CD1c-positive myeloid dendritic cell (primary cell): ENCODE results near the gene MTHFSD.

Experiments
- DNase-seq: peaks from one replicate; pipeline ENCODE4 v3.0.0-alpha.2; 2016; ENCODE audit errors: extremely low spot score

MTHFSD gene

DNA sequence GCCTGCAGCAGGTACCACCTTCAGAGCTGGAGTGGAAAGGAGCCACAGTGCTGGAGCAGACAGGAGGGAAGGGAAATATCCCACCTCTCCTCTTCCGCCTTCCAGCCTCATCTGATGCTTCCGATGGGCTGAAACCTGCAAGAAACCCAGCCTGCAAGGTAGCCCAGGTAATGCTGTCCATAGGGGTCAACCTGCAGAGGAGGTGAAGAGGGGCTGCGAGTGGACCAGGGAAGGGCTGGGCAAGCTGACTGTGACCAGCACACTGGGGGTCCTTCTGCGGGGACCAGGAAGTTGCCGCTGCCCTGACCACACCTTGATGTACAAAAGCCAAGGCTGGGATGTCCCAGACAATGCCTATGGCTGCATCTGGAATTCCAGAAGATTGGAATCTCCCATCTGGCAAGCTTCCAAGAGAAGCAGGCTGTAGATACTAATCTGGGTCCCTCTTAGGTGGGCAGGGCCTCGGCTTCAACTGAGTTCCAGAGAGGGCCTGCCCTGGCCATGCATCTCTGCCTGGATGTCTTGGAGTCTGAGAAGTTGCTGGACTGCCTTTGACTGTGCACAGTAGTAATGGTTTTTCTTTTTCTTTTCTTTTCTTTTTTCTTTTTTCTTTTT is 29.1 kb upstream of the MTHFSD start:
- DNase-seq, result no peak

DNA sequence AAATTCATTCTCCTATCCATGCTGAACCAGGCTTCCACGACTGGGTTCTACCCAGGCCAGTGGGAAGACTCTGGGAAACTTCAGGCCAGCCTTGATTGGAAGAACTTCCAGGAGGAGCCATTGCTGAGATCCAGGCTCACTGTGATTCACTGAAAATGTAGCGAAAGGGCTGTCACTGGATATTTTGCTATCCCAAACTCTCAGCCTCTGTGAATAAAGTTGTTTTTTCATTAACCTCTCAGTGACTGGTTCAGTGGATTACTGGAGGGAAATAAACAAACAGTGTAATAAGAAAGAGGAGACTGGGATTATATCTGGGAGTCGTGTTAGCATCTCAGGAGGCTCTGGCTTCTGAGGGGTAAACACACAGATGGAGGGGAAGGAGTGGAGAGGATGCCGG is 26.4 kb upstream of the MTHFSD start:
- no peak for DNase-seq

DNA sequence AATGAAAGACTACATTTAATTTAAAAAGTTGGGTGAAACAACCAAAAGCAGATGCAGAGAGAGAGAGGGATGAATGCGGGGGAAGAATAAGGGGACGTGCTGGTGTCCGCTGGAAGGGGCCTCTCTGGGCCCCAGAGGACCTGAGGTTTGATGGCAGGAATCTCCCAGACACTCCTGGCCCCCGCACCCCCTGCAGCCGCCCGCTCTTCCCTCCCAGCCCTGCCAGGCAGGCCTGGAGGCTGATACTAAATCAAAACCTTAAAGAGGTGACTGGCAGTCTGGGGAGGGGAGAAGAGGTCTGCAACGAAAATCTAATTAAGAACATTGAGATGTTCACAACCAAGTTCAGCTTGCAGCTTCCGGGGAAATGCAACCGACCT is 25.7 kb upstream of the MTHFSD start:
- no peak for DNase-seq

DNA sequence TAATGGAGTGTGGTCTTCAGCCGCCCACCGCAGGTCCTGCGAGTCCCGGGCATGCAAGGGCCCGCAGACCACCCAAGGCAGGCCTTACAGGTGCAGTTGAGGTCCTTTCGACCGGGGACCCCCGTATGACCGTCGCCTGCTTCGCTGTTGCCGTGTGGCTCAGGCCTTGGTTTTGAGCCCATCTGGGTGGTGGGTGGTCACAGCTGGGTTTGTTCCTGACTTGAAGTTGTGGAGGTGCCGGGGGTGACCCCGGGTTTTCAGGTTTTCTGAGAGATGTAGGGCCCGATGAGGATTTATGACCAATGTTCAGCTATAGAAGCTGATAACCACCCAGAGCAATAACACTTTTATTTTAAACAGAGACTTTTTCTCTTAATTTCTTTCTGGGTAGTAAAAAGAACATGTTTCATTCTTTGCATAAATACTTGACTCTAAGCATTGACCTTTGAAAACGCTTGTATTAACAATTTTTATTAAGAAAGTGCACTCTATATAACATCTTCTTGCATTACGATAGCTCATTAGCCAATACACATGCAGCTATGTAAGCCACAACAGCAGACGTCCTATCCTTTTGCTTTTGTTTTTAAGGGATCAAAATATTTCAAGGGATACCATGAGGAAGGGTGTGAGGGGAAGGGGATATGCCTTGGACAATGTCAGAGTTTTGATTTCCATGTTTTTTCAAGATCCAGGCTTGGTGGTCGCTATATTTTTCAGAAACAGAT is 25.2 kb upstream of the MTHFSD start:
- no peak for DNase-seq

DNA sequence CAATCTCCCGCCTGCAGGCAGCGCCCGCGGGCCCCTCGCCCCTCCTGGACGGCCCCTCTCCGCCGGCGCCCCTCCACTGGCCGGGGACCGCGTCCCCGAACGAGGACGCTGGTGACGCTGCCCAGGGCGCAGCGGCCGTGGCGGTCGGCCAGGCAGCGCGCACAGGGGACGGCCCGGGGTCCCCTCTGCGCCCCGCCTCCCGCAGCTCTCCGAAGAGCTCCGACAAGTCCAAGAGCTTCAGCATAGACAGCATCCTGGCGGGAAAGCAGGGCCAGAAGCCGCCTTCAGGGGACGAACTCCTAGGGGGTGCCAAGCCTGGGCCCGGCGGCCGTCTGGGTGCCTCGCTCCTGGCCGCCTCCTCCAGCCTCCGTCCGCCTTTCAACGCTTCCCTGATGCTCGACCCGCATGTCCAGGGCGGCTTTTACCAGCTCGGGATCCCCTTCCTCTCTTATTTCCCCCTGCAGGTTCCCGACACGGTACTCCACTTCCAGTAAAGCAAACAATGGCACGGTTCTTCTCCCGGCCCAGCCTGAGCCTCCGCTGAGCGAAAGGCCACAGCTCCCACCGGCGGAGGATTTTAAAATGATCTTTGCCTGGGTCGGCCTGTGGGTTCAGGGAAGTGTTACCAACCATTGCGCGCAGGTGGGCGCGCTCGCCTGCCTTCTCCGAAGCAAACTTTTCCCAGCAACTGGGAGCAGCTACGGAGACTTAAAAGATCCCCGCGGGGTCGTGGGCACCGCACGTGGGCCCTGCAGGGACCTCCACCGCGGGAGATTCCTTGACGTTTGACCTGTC is 24.4 kb upstream of the MTHFSD start:
- no peak for DNase-seq

DNA sequence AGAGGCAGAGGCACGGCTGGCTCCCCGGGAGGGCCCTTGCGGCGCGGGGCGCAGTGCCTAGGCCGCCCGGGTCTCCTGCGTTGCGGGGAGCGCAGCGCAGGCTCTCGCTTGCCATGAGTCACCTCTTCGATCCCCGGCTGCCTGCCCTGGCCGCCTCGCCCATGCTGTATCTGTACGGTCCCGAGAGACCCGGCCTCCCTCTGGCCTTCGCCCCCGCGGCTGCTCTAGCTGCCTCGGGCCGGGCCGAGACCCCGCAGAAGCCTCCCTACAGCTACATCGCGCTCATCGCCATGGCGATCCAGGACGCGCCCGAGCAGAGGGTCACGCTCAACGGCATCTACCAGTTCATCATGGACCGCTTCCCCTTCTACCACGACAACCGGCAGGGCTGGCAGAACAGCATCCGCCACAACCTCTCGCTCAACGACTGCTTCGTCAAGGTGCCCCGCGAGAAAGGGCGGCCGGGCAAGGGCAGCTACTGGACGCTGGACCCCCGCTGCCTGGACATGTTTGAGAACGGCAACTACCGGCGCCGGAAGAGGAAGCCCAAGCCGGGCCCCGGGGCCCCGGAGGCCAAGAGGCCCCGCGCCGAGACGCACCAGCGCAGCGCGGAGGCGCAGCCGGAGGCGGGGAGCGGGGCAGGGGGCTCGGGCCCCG is 23.7 kb upstream of the MTHFSD start:
- no peak for DNase-seq

DNA sequence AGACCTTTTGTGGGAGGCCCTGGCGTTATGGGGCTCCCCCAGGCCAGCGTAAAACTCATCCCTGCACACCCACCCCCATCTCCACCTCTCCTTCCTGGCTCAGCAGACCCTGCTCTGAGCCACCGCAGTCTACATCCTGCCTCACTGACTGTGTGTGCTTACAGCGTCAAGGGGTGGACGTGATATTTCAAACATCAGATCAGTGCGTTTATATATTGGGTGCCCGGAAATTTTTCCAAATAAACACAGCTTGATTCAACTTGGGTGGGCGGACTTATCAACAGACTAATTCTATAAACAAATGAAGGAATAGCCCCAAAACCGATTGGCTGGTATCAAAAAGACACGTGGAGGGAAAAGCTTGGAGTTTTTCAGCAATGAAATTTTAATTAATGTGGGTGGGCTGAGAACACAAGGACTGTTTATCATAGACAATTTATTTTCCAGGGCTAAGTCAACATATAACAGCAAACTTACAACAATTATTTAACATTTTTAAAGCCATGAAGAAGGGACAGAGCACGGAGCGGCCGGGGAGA is 23.1 kb upstream of the MTHFSD start, which contains the start of gene FOXL1:
FOXL1 (plus strand) TSS at position 489 of the 539 bp plus-strand sequence. CDS start 175 bp downstream, outside the sequence.
- DNase-seq, result no peak

DNA sequence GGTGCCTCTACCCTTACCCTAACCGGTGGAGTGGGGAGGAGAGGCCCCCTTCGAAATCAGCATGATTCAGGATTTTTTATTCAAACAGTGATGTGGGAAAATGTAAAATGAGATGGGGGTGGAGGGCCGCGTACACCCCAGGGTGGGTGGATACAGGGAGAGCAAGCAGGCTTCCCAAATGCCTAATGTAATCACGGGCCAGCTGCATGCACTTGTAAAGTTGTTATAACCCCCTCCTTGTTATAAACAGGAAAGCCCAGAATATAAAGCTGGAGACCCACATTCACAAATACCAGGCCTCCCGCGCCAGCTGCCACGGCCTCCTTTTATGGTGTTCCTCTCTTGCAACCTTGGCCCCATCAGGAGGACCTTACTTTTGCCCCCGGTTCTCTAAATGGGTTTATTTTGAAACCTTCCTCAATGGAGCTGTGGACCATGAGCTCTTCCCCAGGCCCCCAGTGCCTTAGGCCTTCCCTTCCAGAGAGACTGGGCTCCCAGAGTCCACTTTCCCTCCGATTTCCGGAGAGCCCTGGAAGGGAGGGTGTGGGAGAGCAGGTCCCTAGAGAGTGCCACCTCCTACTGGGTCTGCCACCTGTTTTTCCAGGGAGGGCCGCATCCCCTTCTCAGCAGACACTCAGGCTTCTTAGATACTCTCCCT is 22.4 kb upstream of the MTHFSD start:
- DNase-seq, result no peak

DNA sequence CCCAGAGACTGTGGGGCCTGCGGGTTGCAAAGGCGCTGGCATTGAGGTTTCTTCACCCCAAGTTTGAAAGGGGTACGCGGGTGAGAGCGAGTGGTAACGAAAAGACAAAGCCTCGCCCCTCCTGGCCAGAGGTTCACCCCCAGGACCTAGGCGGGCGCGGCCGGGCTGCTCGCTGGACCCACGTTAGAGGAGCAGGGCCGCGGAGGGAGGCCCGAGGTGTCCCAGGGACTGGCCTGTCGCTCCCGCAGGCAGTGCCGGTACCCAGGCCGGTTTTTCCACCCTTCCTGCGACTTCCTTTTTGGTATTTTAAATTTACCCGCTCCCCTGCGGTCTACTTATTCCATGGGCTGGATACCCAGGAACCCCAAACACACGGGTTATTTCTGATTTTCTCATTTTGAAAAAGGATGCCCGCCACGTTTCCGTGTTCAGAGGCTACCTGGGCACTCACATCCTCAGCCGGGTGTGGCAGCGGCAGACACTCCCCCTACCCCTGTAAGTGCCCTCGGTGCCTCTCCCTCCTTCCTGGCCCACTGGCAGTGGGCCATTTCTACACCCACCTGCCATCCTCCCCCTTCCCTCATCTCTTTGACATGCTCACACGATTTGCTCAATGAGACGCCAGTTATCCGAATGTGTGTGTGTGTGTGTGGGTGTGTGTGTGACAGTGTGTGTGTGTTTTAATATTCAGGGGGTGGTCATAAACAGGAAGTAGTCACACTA is 21.7 kb upstream of the MTHFSD start:
- DNase-seq, result no peak

DNA sequence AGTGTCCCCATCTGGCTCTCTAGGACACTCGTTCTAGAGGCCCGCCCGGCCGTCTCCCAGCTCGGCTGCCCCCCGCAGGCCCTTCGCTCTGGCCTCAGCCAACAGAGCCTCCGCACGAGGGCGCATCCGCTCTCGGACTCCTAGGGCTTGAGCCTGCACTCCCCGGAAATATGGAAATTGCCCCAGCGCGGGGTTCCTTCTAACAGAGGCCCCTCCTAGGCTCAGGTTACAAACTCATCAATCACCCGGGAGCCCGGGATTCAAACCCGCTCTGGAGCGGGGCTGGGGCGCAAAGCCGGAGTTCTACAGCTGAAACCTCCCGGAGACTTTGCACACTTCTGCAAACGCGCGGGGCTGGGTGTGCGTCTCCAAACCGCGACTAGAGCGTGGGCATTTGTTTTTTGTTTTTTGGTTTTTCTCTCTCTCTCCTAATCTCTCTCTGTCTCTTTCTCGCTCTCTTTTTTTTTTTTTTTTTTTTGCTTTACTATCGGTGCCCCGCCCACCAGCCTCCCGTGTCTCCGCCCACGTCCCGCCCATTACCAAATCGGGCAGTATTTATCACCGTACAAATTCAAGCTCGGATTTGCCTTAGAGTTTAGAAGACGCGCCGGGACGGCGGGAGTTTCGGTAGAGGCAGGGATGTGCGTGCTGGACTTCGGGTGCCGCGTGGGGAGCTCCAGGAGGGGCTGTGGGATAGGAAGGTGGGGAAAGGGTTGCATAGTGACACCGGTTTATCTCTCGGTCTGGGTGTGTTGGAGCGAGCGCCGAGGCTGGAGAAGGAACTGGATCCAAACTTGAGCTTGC is 20.9 kb upstream of the MTHFSD start:
- DNase-seq, result peak; percentile 15

DNA sequence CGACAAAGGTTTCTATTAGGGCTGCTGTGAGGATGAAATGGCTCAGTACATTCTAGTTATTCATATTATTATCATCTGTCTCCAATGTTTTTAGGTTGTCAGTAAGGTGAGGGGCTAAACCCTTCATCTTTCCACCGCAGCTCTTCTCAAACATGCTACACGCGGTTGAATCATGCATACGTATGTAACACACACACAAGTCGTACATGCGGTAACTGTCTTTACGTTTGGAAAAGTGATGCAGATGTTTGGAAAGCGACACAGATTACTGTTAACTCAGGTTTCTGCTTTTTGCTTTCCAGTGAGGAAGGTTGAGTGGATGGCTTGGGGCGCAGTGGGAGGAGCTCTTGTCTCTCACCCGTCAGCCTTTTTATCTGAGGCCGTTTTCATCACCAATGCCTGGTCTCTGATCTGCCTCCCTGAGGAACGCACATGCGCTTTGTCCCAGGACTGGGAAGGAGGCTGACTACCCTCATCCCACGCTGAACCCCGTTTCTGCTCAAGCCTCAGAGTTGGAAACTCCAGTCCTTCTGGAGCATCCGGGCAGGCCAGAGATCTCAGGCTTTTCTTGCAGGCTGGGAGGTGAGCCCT is 20.2 kb upstream of the MTHFSD start:
- DNase-seq, result no peak

DNA sequence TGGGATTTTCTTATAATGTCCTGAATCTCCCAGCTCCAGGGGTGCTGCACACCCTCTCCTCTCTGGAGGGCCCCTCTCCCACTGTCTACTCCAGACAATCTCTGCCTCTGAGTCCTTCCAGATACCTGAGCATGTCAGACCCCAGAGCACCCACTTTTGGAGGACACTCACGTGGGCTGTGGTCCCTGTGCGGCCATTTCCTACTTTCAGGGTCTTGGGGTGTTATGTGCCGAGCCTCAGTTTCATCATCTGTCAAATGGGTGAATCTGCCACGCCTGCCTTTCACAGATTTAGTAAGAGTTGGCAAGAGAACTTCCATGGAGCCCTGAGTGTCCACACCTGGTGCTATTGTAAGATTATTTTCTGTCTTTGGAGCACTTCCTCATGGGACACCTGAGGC is 19.6 kb upstream of the MTHFSD start:
- no peak for DNase-seq

DNA sequence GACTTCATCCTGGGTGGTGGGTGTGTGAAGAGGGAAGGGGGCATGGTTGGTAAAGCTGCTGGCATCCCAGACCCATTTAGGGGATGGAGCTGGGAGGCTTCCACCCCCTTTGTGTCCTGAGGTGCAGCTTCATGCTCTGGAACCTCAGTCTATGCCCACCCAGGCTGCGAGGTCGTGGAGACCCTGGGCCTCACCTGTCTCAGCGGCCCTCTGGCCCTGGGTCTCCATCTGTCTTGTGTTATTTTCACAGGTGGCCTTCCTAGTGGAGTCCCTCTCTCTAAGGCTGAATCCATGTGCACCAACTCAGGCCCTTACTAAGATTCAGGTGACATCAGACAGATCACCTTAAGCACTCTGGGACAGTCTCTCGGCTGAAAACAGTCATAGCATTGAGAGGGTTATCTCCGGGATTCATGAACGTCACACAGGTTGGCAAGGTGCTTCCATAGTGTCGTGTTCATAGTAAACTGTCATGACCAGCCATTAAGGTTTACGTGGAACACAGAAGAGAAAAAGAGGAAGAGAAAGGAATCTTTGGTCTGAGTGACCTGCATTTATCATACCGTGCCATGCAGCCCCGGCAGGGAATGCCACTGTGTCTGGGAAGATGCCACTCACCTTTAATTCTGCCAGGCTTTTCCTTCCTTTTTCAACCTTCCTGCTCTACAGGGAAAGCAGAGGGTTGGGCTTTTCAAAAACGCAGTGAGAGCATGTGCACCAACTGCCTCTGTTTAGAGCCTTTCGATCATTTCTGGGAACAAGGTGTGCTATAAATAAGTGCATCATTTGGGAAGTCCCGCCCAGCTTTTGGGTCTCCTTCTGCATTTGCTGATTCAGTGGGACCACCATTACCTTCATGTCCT is 18.8 kb upstream of the MTHFSD start:
- no peak for DNase-seq

DNA sequence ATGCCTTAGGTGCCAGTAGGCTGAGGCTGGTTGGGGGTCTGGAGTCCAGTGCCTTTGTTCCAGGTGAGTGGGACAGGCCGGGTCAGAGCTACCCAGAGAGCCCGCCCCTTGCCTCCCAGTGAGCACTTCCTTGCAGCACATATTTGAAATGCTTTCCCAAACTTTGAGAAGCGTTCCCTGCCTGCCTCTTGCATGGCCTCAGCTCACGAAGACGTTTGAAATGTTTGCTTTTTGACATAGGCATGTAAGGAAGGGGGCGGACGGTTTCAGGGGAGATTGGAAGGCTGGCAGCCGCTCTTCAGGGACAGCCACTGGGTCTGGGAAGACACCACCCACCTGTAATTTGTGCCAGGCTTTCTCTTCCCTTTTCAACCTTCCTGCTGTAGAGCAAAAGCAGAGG is 18.2 kb upstream of the MTHFSD start:
- no peak for DNase-seq

DNA sequence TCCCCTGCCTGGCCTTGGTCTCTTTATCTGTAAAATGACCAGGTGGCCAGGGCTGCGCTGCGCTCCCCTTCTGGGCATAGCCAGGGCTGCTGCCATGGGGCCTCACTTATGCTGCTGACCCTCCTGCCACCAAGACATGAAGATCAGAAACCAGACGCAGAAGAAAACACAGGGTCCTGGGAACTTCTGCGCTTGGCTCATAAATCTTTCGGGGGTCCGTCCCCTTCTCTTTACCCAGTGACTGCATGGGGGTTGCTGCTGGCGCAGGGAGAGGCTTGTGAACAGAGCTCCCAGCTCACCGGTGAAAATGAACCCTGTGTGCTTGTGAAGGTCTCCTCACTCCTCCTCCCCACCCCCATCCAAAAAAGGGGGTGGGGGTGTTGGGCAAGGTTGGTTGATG is 17.6 kb upstream of the MTHFSD start:
- no peak for DNase-seq

DNA sequence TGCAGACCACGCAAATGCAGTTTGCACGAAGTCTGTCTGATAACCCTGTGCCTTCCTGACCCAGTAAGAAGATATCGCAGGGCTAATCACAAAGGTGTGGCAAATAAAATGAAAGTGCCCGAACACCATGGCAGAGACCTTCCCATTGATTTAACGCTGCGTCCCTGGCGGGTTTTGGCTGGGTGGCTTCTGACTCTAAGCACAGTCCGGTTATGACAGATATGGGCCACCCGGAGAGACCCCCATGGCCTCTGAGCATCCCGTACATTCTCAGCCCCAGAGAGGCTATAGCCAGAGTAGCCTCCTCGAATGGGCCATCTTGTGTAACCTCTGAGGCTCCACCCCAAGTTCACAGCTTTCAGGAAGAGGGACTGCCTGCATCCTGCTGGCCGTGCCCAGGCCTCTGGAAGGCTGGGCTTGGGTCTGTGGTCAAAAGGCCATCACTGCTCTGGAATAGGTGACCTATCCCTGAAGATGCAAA is 17.0 kb upstream of the MTHFSD start:
- no peak for DNase-seq

DNA sequence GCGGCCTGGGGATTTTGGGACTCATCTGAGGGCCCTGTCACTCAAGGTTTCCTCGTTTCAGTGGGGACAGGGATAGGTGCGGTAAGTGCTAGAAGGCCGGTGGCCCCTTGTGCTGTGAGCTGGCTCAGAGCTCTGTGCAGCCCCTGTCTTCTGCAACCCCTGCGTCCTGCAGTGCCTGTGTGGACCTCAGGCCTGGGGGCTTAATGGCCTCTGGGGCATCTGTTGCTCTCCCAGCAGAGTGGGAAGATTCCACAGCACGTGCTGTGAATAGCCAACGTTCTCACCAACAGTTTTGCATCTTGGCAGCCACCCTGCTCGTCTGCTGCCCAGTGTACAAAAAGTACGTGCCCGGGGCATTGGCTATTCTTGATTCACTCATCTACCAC is 16.5 kb upstream of the MTHFSD start:
- DNase-seq, result no peak
